ENCODE data around the gene XPR1. TPM values are rescaled to one million over a fixed set of nuclear protein-coding genes. Genes with fewer than 3 reads are reported as not detected.
A peak's percentile ranks its signal among the peaks of the same experiment; 100 is the strongest.

The XPR1 gene
- total RNA-seq, 1 experiment from 2014 or later, result 24.9 TPM

- DNase-seq (ENCODE audit: low read depth, low spot score), result no peak
- in situ Hi-C loops (cut with HindIII; ENCODE audit: low pct_unique_long_range_greater_than_20kb, low sequenced_read_pairs), result no loop called here
Measured at GRCh38 chr1:180742663-180743062, 110.8 kb downstream of the XPR1 start.

GRCh38 chr1:180743868-180744267 lies 112.0 kb downstream of the XPR1 start:
- DNase-seq (ENCODE audit: low read depth, low spot score), result no peak
- in situ Hi-C loops (cut with HindIII; ENCODE audit: low pct_unique_long_range_greater_than_20kb, low sequenced_read_pairs), result no loop called here

GRCh38 chr1:180745098-180745497 lies 113.3 kb downstream of the XPR1 start:
- in situ Hi-C loops (cut with HindIII; ENCODE audit: low pct_unique_long_range_greater_than_20kb, low sequenced_read_pairs), result no loop called here
- DNase-seq (ENCODE audit: low read depth, low spot score), result no peak

GRCh38 chr1:180751921-180752320 lies 120.1 kb downstream of the XPR1 start:
- DNase-seq (ENCODE audit: low read depth, low spot score), result no peak
- in situ Hi-C loops (cut with HindIII; ENCODE audit: low pct_unique_long_range_greater_than_20kb, low sequenced_read_pairs), result no loop called here

- in situ Hi-C loops (cut with HindIII; ENCODE audit: low pct_unique_long_range_greater_than_20kb, low sequenced_read_pairs), result no loop called here
- DNase-seq (ENCODE audit: low read depth, low spot score), result no peak
Measured at GRCh38 chr1:180754453-180754852, 122.6 kb downstream of the XPR1 start.

- DNase-seq (ENCODE audit: low read depth, low spot score), result no peak
- in situ Hi-C loops (cut with HindIII; ENCODE audit: low pct_unique_long_range_greater_than_20kb, low sequenced_read_pairs), result no loop called here
Measured at GRCh38 chr1:180757657-180758056, 125.8 kb downstream of the XPR1 start.

- no peak for DNase-seq (ENCODE audit: low read depth, low spot score)
- in situ Hi-C loops (cut with HindIII; ENCODE audit: low pct_unique_long_range_greater_than_20kb, low sequenced_read_pairs), result no loop called here
Measured at GRCh38 chr1:180762796-180763195, 131.0 kb downstream of the XPR1 start.

GRCh38 chr1:180765151-180765550 lies 133.3 kb downstream of the XPR1 start:
- in situ Hi-C loops (cut with HindIII; ENCODE audit: low pct_unique_long_range_greater_than_20kb, low sequenced_read_pairs), result no loop called here
- no peak for DNase-seq (ENCODE audit: low read depth, low spot score)

- no peak for DNase-seq (ENCODE audit: low read depth, low spot score)
- in situ Hi-C loops (cut with HindIII; ENCODE audit: low pct_unique_long_range_greater_than_20kb, low sequenced_read_pairs), result no loop called here
Measured at GRCh38 chr1:180769889-180770288, 138.1 kb downstream of the XPR1 start.

- in situ Hi-C loops (cut with HindIII; ENCODE audit: low pct_unique_long_range_greater_than_20kb, low sequenced_read_pairs), result no loop called here
- no peak for DNase-seq (ENCODE audit: low read depth, low spot score)
Measured at GRCh38 chr1:180773210-180773865, 141.5 kb downstream of the XPR1 start.

GRCh38 chr1:180775801-180776200 lies 144.0 kb downstream of the XPR1 start:
- in situ Hi-C loops (cut with HindIII; ENCODE audit: low pct_unique_long_range_greater_than_20kb, low sequenced_read_pairs), result no loop called here
- no peak for DNase-seq (ENCODE audit: low read depth, low spot score)

- in situ Hi-C loops (cut with HindIII; ENCODE audit: low pct_unique_long_range_greater_than_20kb, low sequenced_read_pairs), result no loop called here
- DNase-seq (ENCODE audit: low read depth, low spot score), result no peak
Measured at GRCh38 chr1:180777072-180777689, 145.4 kb downstream of the XPR1 start.

- DNase-seq (ENCODE audit: low read depth, low spot score), result peak; percentile 21
- in situ Hi-C loops (cut with HindIII; ENCODE audit: low pct_unique_long_range_greater_than_20kb, low sequenced_read_pairs), result no loop called here
Measured at GRCh38 chr1:180778782-180779398, 147.1 kb downstream of the XPR1 start.

GRCh38 chr1:180779584-180779983 lies 147.8 kb downstream of the XPR1 start:
- DNase-seq (ENCODE audit: low read depth, low spot score), result no peak
- in situ Hi-C loops (cut with HindIII; ENCODE audit: low pct_unique_long_range_greater_than_20kb, low sequenced_read_pairs), result no loop called here

- DNase-seq (ENCODE audit: low read depth, low spot score), result no peak
- in situ Hi-C loops (cut with HindIII; ENCODE audit: low pct_unique_long_range_greater_than_20kb, low sequenced_read_pairs), result no loop called here
Measured at GRCh38 chr1:180781718-180782117, 149.9 kb downstream of the XPR1 start.

- no peak for DNase-seq (ENCODE audit: low read depth, low spot score)
- in situ Hi-C loops (cut with HindIII; ENCODE audit: low pct_unique_long_range_greater_than_20kb, low sequenced_read_pairs), result no loop called here
Measured at GRCh38 chr1:180785291-180785690, 153.5 kb downstream of the XPR1 start.

GRCh38 chr1:180785887-180786286 lies 154.1 kb downstream of the XPR1 start:
- no peak for DNase-seq (ENCODE audit: low read depth, low spot score)
- in situ Hi-C loops (cut with HindIII; ENCODE audit: low pct_unique_long_range_greater_than_20kb, low sequenced_read_pairs), result no loop called here

GRCh38 chr1:180786624-180787023 lies 154.8 kb downstream of the XPR1 start:
- DNase-seq (ENCODE audit: low read depth, low spot score), result no peak
- in situ Hi-C loops (cut with HindIII; ENCODE audit: low pct_unique_long_range_greater_than_20kb, low sequenced_read_pairs), result no loop called here

All from SK-MEL-5 (cell line).